Suprapubic skin (tissue), 4 donors: ENCODE data around the gene ZFR.

Source experiments
- EP300 ChIP-seq: sonication (generic); formaldehyde crosslinking; IDR thresholded peaks from one replicate; pipeline ENCODE4 v1.6.1; 2017; ENCODE audit warnings: antibody characterized with exemption
- POLR2A ChIP-seq, 2 donors: fragments of 450-650 bp; IDR thresholded peaks; one replicate each; pipeline ENCODE4 v1.6.1; 2017; ENCODE audit warnings: antibody characterized with exemption in 2 of 2, mild to moderate bottlenecking in 2 of 2, moderate library complexity in 2 of 2
- POLR2AphosphoS5 ChIP-seq, 3 donors: sonication (generic); formaldehyde crosslinking; IDR thresholded peaks; one replicate each; pipeline ENCODE4 v1.6.1; 2017; ENCODE audit warnings: antibody characterized with exemption in 3 of 3
- TF ChIP-seq, protein P1 (sequence below), 2 donors: fragments of 200-600 bp in 1 of 2; fragments of 450-650 bp in 1 of 2; sonication (generic) in 1 of 2; IDR thresholded peaks; one replicate each; pipeline ENCODE4 v1.5.1; 2016 to 2019; ENCODE audit warnings: antibody characterized with exemption in 2 of 2, mild to moderate bottlenecking in 1 of 2, moderate library complexity in 1 of 2

DNA sequence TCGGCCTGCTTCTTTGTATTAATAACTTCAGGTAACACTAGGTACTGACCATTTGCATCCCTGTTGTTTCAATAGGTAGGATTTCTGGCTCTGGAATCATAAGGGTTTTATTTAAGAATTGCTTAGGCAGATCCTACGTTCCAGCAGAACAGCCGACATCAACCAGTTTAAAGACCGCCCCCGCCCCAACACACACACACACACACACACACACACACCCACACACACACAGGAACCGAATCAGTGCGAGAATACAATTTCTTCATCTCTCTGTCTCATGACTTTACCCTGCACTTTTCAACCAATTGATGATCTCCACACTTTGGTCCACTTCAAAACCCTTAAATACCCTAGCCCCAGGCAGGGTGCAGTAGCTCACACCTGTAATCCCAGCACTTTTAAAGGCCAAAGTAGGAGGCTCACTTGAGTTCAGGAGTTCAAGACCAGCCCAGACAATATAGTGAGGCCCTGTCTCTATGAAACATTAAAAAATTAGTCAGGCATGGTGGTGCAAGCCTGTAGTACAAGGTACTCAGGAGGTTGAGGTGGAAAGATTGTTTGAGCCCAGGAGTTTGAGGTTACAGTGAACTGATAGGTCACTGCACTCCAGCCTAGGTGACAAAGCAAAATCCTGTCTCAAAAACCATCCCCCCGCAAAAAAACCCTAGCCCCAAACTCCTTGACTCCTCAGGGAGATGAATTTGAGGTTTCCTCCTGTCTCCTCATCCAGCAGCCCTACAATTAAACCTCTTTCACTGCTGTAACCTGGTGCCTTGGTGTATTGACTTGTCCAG lies 129.1 kb downstream of the ZFR start:
- TF ChIP-seq POLR2A (IDR thresholded peaks at IDR 0.05): no peak
- TF ChIP-seq, protein P1, sequence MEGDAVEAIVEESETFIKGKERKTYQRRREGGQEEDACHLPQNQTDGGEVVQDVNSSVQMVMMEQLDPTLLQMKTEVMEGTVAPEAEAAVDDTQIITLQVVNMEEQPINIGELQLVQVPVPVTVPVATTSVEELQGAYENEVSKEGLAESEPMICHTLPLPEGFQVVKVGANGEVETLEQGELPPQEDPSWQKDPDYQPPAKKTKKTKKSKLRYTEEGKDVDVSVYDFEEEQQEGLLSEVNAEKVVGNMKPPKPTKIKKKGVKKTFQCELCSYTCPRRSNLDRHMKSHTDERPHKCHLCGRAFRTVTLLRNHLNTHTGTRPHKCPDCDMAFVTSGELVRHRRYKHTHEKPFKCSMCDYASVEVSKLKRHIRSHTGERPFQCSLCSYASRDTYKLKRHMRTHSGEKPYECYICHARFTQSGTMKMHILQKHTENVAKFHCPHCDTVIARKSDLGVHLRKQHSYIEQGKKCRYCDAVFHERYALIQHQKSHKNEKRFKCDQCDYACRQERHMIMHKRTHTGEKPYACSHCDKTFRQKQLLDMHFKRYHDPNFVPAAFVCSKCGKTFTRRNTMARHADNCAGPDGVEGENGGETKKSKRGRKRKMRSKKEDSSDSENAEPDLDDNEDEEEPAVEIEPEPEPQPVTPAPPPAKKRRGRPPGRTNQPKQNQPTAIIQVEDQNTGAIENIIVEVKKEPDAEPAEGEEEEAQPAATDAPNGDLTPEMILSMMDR (IDR thresholded peaks at IDR 0.05): no peak
- no peak for TF ChIP-seq POLR2AphosphoS5 (IDR thresholded peaks at IDR 0.05)
- TF ChIP-seq EP300: no peak
